GM18951 (cell line): ENCODE results near the gene TMEM183A.

Source experiments
- POLR2A ChIP-seq: IDR thresholded peaks from 4 replicates; pipeline ENCODE4 v1.6.1; 2011; ENCODE audit warnings: mild to moderate bottlenecking; ENCODE audit not compliant: insufficient read length, insufficient read depth; ENCODE audit errors: extremely low read depth
- in situ Hi-C: fragments of 300-500 bp; cut with MboI; formaldehyde crosslinking; loops from one replicate; pipeline ENCODE4 v1.12.0; 2022; ENCODE audit warnings: low sequenced_read_pairs, mixed read lengths, inconsistent platforms; ENCODE audit not compliant: unreplicated experiment

Gene TMEM183A

DNA sequence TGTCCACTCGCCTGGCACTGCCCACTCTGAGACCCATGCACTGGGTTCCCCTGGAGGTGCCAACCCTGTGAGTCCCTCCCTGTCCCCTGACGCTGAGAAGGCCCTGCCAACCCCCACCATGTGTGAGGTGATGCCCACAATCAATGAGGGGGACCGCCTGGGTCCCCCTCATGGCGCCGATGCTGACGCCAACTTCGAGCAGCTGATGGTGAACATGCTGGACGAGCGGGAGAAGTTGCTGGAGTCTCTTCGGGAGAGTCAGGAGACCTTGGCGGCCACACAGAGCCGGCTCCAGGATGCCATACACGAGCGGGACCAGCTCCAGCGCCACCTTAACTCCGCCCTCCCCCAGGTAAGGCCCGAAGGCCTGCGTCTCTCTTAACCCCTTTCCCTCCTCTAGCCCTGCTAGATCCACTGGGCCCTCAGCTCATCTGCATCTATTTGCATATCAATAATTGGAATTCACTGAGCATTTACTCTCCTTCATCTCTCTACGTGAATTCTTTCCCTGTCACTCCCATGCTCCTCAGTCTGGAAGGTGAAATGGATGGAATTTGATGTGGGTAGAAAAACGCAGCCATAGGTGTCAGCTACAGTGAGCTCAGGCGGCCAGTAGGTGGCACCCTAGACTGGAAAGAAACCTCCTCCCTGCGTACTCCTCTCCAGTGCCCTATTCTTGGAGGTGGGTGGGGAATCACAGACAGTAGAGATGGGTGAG lies 31.9 kb downstream of the TMEM183A start:
- no peak for TF ChIP-seq POLR2A
- in situ Hi-C loops: loop anchor here (10.0 kb wide), 1 partner anchor 176 kb away; no protein-coding TSS in a partner anchor

- in situ Hi-C loops: loop anchor here (10.0 kb wide), 1 partner anchor 175 kb away; no protein-coding TSS in a partner anchor
- TF ChIP-seq POLR2A: no peak
Measured at GRCh38 chr1:203039609-203040512, 32.7 kb downstream of the TMEM183A start.

GRCh38 chr1:203040513-203041275 lies 33.5 kb downstream of the TMEM183A start:
- no peak for TF ChIP-seq POLR2A
- in situ Hi-C loops: no loop called here

GRCh38 chr1:203041351-203041932 lies 34.3 kb downstream of the TMEM183A start:
- in situ Hi-C loops: no loop called here
- TF ChIP-seq POLR2A: no peak

GRCh38 chr1:203043830-203044545 lies 36.8 kb downstream of the TMEM183A start:
- in situ Hi-C loops: no loop called here
- no peak for TF ChIP-seq POLR2A

- in situ Hi-C loops: no loop called here
- TF ChIP-seq POLR2A: no peak
Measured at GRCh38 chr1:203044546-203045250, 37.5 kb downstream of the TMEM183A start.

DNA sequence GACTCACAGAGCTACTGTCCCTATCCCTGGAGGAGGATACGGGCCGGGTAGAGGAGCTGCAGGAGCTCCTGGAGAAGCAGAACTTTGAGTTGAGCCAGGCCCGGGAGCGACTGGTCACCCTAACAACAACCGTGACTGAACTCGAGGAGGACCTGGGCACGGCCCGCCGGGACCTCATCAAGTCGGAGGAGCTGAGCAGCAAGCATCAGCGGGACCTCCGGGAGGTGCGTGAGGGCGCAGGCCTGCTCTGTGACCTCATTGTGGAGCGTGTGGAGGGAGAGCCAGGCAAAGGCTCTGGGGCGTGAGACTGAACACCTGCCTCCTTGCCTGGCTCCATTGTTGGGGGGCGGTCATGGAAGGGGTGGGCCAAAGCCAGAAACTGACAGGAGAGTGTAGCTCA lies 38.2 kb downstream of the TMEM183A start:
- in situ Hi-C loops: no loop called here

GRCh38 chr1:203045821-203046594 lies 38.8 kb downstream of the TMEM183A start:
- no peak for TF ChIP-seq POLR2A
- in situ Hi-C loops: no loop called here

More for the DNA sequence above, 38.2 kb downstream of the TMEM183A start:
- no peak for TF ChIP-seq POLR2A

GRCh38 chr1:203046984-203047630 lies 39.9 kb downstream of the TMEM183A start:
- in situ Hi-C loops: no loop called here
- no peak for TF ChIP-seq POLR2A

- TF ChIP-seq POLR2A: no peak
- in situ Hi-C loops: no loop called here
Measured at GRCh38 chr1:203048086-203048485, 40.9 kb downstream of the TMEM183A start.
